WERI-Rb-1 (cell line): Measurements from ENCODE around the gene KCNIP3.

Source experiments
- DNase-seq: peaks from one replicate; pipeline ENCODE4 v3.0.0-alpha.2; 2020
- H3K27ac ChIP-seq: fragments of 250-450 bp; sonication (Bioruptor Pico); 2 replicates; pipeline ENCODE4 v1.5.1; 2020; ENCODE audit warnings: mild to moderate bottlenecking, moderate library complexity
- H3K27me3 ChIP-seq: fragments of 250-450 bp; sonication (Bioruptor Pico); 2 replicates; pipeline ENCODE4 v1.5.1; 2021; ENCODE audit warnings: mild to moderate bottlenecking, low read depth, moderate library complexity; ENCODE audit not compliant: insufficient read depth, severe bottlenecking
- H3K36me3 ChIP-seq: fragments of 250-450 bp; sonication (Bioruptor Pico); 2 replicates; pipeline ENCODE4 v1.5.1; 2020; ENCODE audit warnings: mild to moderate bottlenecking, moderate library complexity
- H3K4me3 ChIP-seq: 2 replicates; pipeline ENCODE4 v1.5.1; 2011; ENCODE audit warnings: low read depth, mild to moderate bottlenecking, control low read depth, low read length
- H3K9me3 ChIP-seq: fragments of 250-450 bp; sonication (Bioruptor Pico); 2 replicates; pipeline ENCODE4 v1.5.1; 2021; ENCODE audit warnings: mild to moderate bottlenecking, moderate library complexity; ENCODE audit not compliant: severe bottlenecking
- TF ChIP-seq, protein P1 (sequence below): IDR thresholded peaks from 2 replicates; pipeline ENCODE4 v1.5.1; 2011; ENCODE audit warnings: low read depth, mild to moderate bottlenecking, control low read depth, inconsistent platforms, low read length

KCNIP3 gene

GRCh38 chr2:95361216-95361980 lies 64.3 kb downstream of the KCNIP3 start:
- Histone ChIP-seq H3K27me3 (no peaks in the 10 kb centered on the region), H3K4me3 (no peak overlapping the region), H3K27ac (no peak overlapping the region), H3K9me3 (no peaks in the 10 kb centered on the region), H3K36me3 (no peaks in the 10 kb centered on the region)
- TF ChIP-seq, protein P1, sequence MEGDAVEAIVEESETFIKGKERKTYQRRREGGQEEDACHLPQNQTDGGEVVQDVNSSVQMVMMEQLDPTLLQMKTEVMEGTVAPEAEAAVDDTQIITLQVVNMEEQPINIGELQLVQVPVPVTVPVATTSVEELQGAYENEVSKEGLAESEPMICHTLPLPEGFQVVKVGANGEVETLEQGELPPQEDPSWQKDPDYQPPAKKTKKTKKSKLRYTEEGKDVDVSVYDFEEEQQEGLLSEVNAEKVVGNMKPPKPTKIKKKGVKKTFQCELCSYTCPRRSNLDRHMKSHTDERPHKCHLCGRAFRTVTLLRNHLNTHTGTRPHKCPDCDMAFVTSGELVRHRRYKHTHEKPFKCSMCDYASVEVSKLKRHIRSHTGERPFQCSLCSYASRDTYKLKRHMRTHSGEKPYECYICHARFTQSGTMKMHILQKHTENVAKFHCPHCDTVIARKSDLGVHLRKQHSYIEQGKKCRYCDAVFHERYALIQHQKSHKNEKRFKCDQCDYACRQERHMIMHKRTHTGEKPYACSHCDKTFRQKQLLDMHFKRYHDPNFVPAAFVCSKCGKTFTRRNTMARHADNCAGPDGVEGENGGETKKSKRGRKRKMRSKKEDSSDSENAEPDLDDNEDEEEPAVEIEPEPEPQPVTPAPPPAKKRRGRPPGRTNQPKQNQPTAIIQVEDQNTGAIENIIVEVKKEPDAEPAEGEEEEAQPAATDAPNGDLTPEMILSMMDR, result no peak
- DNase-seq, result peak; percentile 2

DNA sequence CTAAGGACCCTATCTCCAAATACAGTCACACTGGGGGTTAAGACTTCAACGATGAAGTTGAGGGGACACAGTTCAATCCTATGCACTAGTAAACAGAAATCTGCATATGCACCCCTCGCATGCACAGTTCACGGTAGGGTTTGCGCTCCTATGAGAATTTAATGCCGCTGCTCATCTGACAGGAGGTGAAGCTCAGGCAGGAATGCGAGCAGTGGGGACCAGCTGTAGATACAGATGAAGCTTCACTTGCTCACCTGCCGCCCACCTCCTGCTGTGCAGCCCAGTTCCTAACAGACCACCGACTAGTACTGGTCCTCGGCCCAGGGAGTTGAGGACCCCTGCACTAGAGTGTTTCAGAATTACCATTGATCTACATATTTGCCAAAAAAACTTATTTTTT lies 65.3 kb downstream of the KCNIP3 start:
- no peak for DNase-seq
- H3K27ac ChIP-seq, result no peak overlapping the region
- H3K4me3 ChIP-seq, result no peak overlapping the region
- no peaks in the 10 kb centered on the region for H3K27me3 ChIP-seq
- TF ChIP-seq, protein P1, result no peak
- no peaks in the 10 kb centered on the region for H3K36me3 ChIP-seq
- H3K9me3 ChIP-seq, result no peaks in the 10 kb centered on the region

DNA sequence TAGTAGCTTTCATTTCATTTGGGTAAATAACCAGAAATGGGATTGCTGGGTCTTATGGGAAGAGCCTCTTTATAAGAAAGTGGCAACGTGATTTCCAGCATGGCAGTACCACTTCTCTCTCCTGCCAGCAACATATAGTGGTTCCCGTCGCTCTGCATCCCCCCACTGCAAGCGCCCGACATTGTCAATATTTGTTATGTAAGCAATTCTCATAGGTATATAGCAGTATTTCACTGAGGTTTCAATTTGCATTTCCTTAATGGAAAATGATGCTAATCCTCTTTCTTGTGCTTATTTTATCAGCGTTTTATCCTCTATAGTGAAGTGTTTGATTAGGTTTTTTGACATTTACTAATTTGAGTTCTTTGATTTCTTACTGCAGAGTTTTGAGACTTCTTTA lies 69.4 kb downstream of the KCNIP3 start:
- Histone ChIP-seq H3K4me3 (no peak overlapping the region), H3K9me3 (no peaks in the 10 kb centered on the region), H3K27me3 (no peaks in the 10 kb centered on the region), H3K36me3 (no peaks in the 10 kb centered on the region), H3K27ac (no peak overlapping the region)
- TF ChIP-seq, protein P1, result no peak
- no peak for DNase-seq

DNA sequence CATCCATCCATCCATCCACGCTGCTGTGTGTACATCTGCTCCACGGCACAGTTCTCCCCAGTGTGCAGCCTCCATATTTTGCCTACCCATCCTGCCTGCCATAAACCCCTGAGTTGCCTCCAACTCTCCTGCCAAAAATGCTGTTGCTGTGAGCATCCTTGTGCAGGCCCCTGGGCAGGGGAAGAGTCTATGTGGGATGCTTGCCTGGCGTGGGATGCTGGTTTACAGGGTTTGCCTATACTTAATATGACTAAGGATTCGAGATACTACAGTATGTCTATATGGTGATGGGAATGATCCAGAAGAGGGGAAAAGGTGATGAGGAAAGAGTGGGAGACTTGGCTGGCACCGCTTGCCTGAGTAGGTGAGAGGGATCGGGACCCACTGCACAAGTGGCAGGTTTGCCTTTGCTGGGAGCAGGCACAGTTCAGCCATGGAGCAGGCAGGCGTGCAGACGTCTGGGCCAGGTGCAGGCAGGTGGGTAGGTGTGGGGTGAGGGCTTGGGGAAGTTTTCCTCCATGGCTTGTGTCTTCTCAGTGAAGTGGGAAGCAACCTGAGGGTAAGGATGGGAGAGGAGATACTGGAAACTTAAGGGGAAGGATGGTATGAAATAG lies 75.2 kb downstream of the KCNIP3 start:
- DNase-seq, result no peak
- Histone ChIP-seq H3K9me3 (no peaks in the 10 kb centered on the region), H3K4me3 (no peak overlapping the region)

DNA sequence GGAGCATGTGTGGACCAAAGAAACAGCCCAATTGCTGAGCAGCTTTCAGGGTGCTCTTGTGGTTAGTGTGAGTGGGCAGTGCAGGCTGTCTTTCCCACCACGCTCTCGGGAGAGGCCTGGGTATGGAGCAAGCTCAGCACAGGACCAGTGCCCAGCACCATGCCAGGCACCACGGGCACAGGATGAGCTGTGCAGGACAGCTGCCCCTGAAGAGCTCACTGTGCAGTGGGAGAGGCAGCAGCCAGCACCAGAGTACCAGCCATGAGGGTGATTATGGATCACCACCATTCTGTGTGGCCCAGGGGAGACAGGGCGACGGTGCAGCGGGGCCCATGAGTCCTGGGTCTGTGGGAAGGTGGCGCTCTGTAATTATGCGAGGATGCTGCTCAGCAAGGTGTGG lies 75.7 kb downstream of the KCNIP3 start:
- no peaks in the 10 kb centered on the region for H3K27me3 ChIP-seq
- TF ChIP-seq, protein P1, result no peak
- no peak for DNase-seq

More for the DNA sequence above, 75.2 kb downstream of the KCNIP3 start:
- TF ChIP-seq, protein P1, result no peak
- no peak overlapping the region for H3K27ac ChIP-seq
- H3K27me3 ChIP-seq, result no peaks in the 10 kb centered on the region
- H3K36me3 ChIP-seq, result no peaks in the 10 kb centered on the region

More for the DNA sequence above, 75.7 kb downstream of the KCNIP3 start:
- H3K9me3 ChIP-seq, result no peaks in the 10 kb centered on the region
- no peaks in the 10 kb centered on the region for H3K36me3 ChIP-seq
- no peak overlapping the region for H3K4me3 ChIP-seq
- H3K27ac ChIP-seq, result no peak overlapping the region
